K562 (cell line): ENCODE results near the gene RING1. TPM values are rescaled to one million over a fixed set of nuclear protein-coding genes. Genes with fewer than 3 reads are reported as not detected.
A peak's percentile ranks its signal among the peaks of the same experiment; 100 is the strongest.

Source experiments
- ATAC-seq: fragments of 200-7000 bp; cut with Tn5 transposase; 3 replicates; pipeline ENCODE4 v1.9.1; 2020; ENCODE audit warnings: moderate library complexity
- BruUV-seq: library from RNA; stranded (reverse); fragments of 400-500 nt; replicated peaks from 2 replicates; lab custom pipeline; 2021; lab: Mats Ljungman, UMichigan
- CTCF ChIA-PET: fragments of 300-600 bp; formaldehyde crosslinking; extraction: SDS; loops from one replicate; lab custom pipeline; 2021; ENCODE audit warnings: low intra/inter-chr PET ratio; lab: Yijun Ruan, JAX
- POLR2A ChIA-PET: fragments of 300-600, 350-650 bp; sonication (Branson Sonifier 250); formaldehyde crosslinking; extraction: SDS; loops from one replicate; lab custom pipeline; 2021; ENCODE audit warnings: antibody characterized with exemption, inconsistent platforms; lab: Yijun Ruan, JAX
- DNase-seq, 4 experiments: peaks; one replicate each; pipeline versions ENCODE4 v3.0.0 to v3.0.0-alpha.2; 2011 to 2018; ENCODE audit warnings: low spot score in 3 of 4, mixed read lengths in 3 of 4; ENCODE audit errors: extremely low read depth in 1 of 4
- FAIRE-seq: peaks from 2 replicates; lab custom pipeline; 2011; peaks lifted over from hg19 to GRCh38; lab: Jason Lieb, UNC
- H2AFZ ChIP-seq: 2 replicates; pipeline ENCODE4 v1.6.0; 2011; ENCODE audit warnings: low read depth, low read length, control low read depth, inconsistent platforms
- H3K27ac ChIP-seq: fragments of 200-600 bp; 3 replicates; pipeline ENCODE4 v1.8.0; 2011; ENCODE audit warnings: low read depth, mild to moderate bottlenecking, control low read depth, inconsistent platforms, low read length, moderate library complexity, mixed read lengths; ENCODE audit errors: extremely low read depth
- H3K27me3 ChIP-seq, 2 experiments: fragments of 300-600 bp in 1 of 2; 2 replicates in 1 of 2; 3 replicates in 1 of 2; pipeline versions ENCODE4 v1.6.0 to v1.8.0; 2011; ENCODE audit warnings: inconsistent platforms in 2 of 2, low read length in 2 of 2, mild to moderate bottlenecking in 1 of 2, mixed read lengths in 1 of 2, moderate library complexity in 1 of 2; ENCODE audit not compliant: control insufficient read depth in 2 of 2, insufficient read depth in 2 of 2
- H3K36me3 ChIP-seq: fragments of 300-600 bp; 3 replicates; pipeline ENCODE4 v1.8.0; 2011; ENCODE audit warnings: mild to moderate bottlenecking, low read length, inconsistent platforms; ENCODE audit not compliant: control insufficient read depth, insufficient read depth
- H3K4me1 ChIP-seq, 2 experiments: fragments of 200-600 bp in 1 of 2; replicated peaks in 1 of 2; 2 replicates in 1 of 2; 3 replicates in 1 of 2; pipeline versions ENCODE4 v1.5.1 to v1.8.0; 2011; ENCODE audit warnings: inconsistent platforms in 2 of 2, low read length in 2 of 2, mild to moderate bottlenecking in 1 of 2, mixed read lengths in 1 of 2, moderate library complexity in 1 of 2; ENCODE audit not compliant: control insufficient read depth in 2 of 2, insufficient read depth in 2 of 2
- H3K4me2 ChIP-seq: 2 replicates; pipeline ENCODE4 v1.6.1; 2011; ENCODE audit warnings: low read length, control low read depth, inconsistent platforms, mixed read lengths; ENCODE audit not compliant: insufficient read depth
- H3K4me3 ChIP-seq: fragments of 200-600 bp; sonication (generic), shearing (Covaris generic); 2 replicates; pipeline ENCODE4 v1.5.1; 2016; ENCODE audit warnings: control low read depth, inconsistent platforms
- H3K79me2 ChIP-seq: fragments of 200-600 bp; 3 replicates; pipeline ENCODE4 v1.8.0; 2011; ENCODE audit warnings: low read length, inconsistent platforms; ENCODE audit not compliant: control insufficient read depth, insufficient read depth
- H3K9ac ChIP-seq, 2 experiments: 2 replicates each; pipeline versions ENCODE4 v1.6.0 to v1.6.1; 2011; ENCODE audit warnings: low read depth in 2 of 2, low read length in 2 of 2, control low read depth in 1 of 2, inconsistent platforms in 1 of 2, mild to moderate bottlenecking in 1 of 2, mixed read lengths in 1 of 2; ENCODE audit not compliant: insufficient read depth in 1 of 2
- H3K9me1 ChIP-seq: one replicate; pipeline ENCODE4 v1.6.0; 2011; ENCODE audit warnings: inconsistent platforms, mild to moderate bottlenecking, low read length, moderate library complexity; ENCODE audit not compliant: control insufficient read depth, insufficient read depth
- H3K9me3 ChIP-seq: replicated peaks from 2 replicates; pipeline ENCODE4 v1.5.1; 2011; ENCODE audit warnings: low read depth, low read length, inconsistent platforms; ENCODE audit not compliant: control insufficient read depth, insufficient read depth
- H4K20me1 ChIP-seq: replicated peaks from 2 replicates; pipeline ENCODE4 v1.6.1; 2011; ENCODE audit warnings: low read length, inconsistent platforms, mixed read lengths; ENCODE audit not compliant: control insufficient read depth, insufficient read depth
- CSDE1 ChIP-seq, 2 experiments: fragments of 450-650 bp; IDR thresholded peaks; 2 replicates each; pipeline ENCODE4 v1.6.1; 2016; ENCODE audit warnings: mild to moderate bottlenecking in 1 of 2
- PPARD ChIP-seq: fragments of 250-450 bp; sonication (Bioruptor Pico); IDR thresholded peaks from 2 replicates; pipeline ENCODE4 v1.8.0; 2022; ENCODE audit warnings: inconsistent platforms, mild to moderate bottlenecking, moderate library complexity
- ZBTB8A ChIP-seq: fragments of 450-650 bp; IDR thresholded peaks from 2 replicates; pipeline ENCODE4 v1.6.1; 2018; ENCODE audit warnings: mild to moderate bottlenecking, moderate library complexity; ENCODE audit not compliant: partially characterized antibody
- WGBS: fragments of 100-300 bp; shearing (Covaris generic); methylation state at CpG from one replicate; pipeline ENCODE4 v1.1.6; 2016; ENCODE audit warnings: low coverage, mixed read lengths; ENCODE audit not compliant: insufficient coverage; ENCODE audit errors: missing lambda C conversion rate; 5-methylcytosine and 5-hydroxymethylcytosine counted together
- in situ Hi-C: fragments of 300-500 bp; cut with MboI; formaldehyde crosslinking; loops from 4 replicates; pipeline ENCODE4 v1.15.0; 2018; ENCODE audit warnings: inconsistent platforms, mixed read lengths
- intact Hi-C: fragments of 100-400 bp; cut with micrococcal nuclease; formaldehyde crosslinking; loops from 2 replicates; pipeline ENCODE4 v1.14.2; 2022
- polyA plus RNA-seq, 8 experiments: library from polyadenylated mRNA; depleted of rRNA in 4 of 8; stranded (reverse) in 5 of 8; unstranded in 3 of 8; fragments of >200 nt; fragmentation: Nextera tagmentation in 2 of 8; fragmentation: Illumina TruSeq in 1 of 8; extraction: Ambion mirVana in 2 of 8; extraction: Trizol in 1 of 8; gene quantifications; 2 replicates each; pipeline versions ENCODE4 v1.2.1 to v1.2.3, GENCODE V29; 2011 to 2014; ENCODE audit warnings: inconsistent platforms in 1 of 8, missing spikeins in 1 of 8
- total RNA-seq, 7 experiments: library from RNA; depleted of rRNA in 6 of 7; stranded (reverse); fragments of >200 nt in 6 of 7; fragmentation: Illumina TruSeq in 2 of 7; extraction: Trizol in 2 of 7; gene quantifications; 2 replicates each; pipeline versions ENCODE4 v1.2.1 to v1.2.3, GENCODE V29; 2011 to 2021; ENCODE audit warnings: low replicate concordance in 1 of 7
- TF ChIP-seq, protein P1 (sequence below): fragments of 250-450 bp; sonication (Bioruptor Pico); IDR thresholded peaks from 2 replicates; pipeline ENCODE4 v1.8.0; 2021; ENCODE audit warnings: mild to moderate bottlenecking, moderate library complexity
- TF ChIP-seq, protein P2 (sequence below), 2 experiments: IDR thresholded peaks in 1 of 2; conservative IDR thresholded peaks in 1 of 2; 2 replicates each; pipeline ENCODE4 v1.6.1; 2016; ENCODE audit warnings: low read depth in 2 of 2, mild to moderate bottlenecking in 1 of 2, missing compliant biosample characterization in 1 of 2, missing genetic modification characterization in 1 of 2, moderate library complexity in 1 of 2
- TF ChIP-seq, protein P3 (sequence below): fragments of 450-650 bp; IDR thresholded peaks from 2 replicates; pipeline ENCODE4 v1.6.1; 2017; ENCODE audit warnings: antibody characterized with exemption

RING1 gene
- total and polyA plus RNA-seq, 9 of the 15 experiments (the other 6 are each of a cell fraction or from before 2014, with no cell fraction given) = 4.2 to 59.1 (median 36.9) TPM

DNA sequence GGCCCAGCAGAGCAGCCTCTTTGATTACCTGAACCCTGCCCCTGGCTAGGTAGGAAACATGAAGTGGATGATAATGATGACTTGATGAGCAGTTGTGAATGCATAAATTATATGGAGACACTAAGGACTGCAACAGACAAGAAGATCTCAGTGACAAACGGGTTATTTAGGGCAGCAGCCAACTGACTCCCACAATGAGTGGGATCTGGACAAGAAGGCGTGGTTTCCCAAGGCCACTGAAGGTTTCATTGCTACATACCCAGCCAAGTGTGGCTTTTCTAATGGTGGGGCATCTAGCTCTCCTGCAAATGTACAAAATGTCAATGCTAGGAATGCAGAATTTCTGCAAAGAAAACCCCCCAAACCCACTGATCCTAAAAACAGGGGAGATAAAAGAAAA lies 29.4 kb downstream of the RING1 start:
- no peaks in the 10 kb centered on the region for H3K36me3 ChIP-seq
- H3K4me3 ChIP-seq = no peak overlapping the region
- no peak for DNase-seq
- H3K27ac ChIP-seq = no peak overlapping the region
- H3K79me2 ChIP-seq = no peaks in the 10 kb centered on the region
- H2AFZ ChIP-seq = no peak overlapping the region
- CTCF ChIA-PET = no interaction called here
- in situ Hi-C loops = no loop called here
- no peak for ATAC-seq
- H4K20me1 ChIP-seq = 0 out of 2 replicates have a peak, but pooled peaks cover 3% of the 10 kb centered on the region
- no peak overlapping the region for H3K4me2 ChIP-seq
- WGBS = 0% methylated on average over 2 of the region's 2 CpGs
- POLR2A ChIA-PET = interaction anchor here (0.6 to 7.1 kb wide), 3 partner anchors 11 to 1081 kb away, joined by 3 to 57 read pairs (median 3); partner anchors contain the start of genes RPS18 and VPS52
- TF ChIP-seq, protein P1, sequence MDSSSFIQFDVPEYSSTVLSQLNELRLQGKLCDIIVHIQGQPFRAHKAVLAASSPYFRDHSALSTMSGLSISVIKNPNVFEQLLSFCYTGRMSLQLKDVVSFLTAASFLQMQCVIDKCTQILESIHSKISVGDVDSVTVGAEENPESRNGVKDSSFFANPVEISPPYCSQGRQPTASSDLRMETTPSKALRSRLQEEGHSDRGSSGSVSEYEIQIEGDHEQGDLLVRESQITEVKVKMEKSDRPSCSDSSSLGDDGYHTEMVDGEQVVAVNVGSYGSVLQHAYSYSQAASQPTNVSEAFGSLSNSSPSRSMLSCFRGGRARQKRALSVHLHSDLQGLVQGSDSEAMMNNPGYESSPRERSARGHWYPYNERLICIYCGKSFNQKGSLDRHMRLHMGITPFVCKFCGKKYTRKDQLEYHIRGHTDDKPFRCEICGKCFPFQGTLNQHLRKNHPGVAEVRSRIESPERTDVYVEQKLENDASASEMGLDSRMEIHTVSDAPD (CRISPR knock-in tag) = no peak
- TF ChIP-seq, protein P2, sequence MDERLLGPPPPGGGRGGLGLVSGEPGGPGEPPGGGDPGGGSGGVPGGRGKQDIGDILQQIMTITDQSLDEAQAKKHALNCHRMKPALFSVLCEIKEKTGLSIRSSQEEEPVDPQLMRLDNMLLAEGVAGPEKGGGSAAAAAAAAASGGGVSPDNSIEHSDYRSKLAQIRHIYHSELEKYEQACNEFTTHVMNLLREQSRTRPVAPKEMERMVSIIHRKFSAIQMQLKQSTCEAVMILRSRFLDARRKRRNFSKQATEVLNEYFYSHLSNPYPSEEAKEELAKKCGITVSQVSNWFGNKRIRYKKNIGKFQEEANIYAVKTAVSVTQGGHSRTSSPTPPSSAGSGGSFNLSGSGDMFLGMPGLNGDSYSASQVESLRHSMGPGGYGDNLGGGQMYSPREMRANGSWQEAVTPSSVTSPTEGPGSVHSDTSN (CRISPR knock-in tag; IDR thresholded peaks at IDR 0.05; ENCODE audit: low read depth) = no peak
- TF ChIP-seq, protein P2 (tag; conservative IDR thresholded peaks at IDR 0.05; ENCODE audit: low read depth) = 0 out of 2 replicates have a peak, but pooled peaks have one; percentile 20
- TF ChIP-seq PPARD (CRISPR knock-in tag) (no peak), CSDE1 (IDR thresholded peaks at IDR 0.05) (no peak), ZBTB8A (no peak)
- TF ChIP-seq, protein P3, sequence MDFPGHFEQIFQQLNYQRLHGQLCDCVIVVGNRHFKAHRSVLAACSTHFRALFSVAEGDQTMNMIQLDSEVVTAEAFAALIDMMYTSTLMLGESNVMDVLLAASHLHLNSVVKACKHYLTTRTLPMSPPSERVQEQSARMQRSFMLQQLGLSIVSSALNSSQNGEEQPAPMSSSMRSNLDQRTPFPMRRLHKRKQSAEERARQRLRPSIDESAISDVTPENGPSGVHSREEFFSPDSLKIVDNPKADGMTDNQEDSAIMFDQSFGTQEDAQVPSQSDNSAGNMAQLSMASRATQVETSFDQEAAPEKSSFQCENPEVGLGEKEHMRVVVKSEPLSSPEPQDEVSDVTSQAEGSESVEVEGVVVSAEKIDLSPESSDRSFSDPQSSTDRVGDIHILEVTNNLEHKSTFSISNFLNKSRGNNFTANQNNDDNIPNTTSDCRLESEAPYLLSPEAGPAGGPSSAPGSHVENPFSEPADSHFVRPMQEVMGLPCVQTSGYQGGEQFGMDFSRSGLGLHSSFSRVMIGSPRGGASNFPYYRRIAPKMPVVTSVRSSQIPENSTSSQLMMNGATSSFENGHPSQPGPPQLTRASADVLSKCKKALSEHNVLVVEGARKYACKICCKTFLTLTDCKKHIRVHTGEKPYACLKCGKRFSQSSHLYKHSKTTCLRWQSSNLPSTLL = no peak
- intact Hi-C loops = no loop called here
- no peak for FAIRE-seq
- peaks cover 57 to 72% of the 10 kb centered on the region in 2 experiments for H3K27me3 ChIP-seq
- no peaks in the 10 kb centered on the region for H3K4me1 ChIP-seq
- H3K9ac ChIP-seq = no peak overlapping the region
- H3K9me1 ChIP-seq = no peaks in the 10 kb centered on the region
- no TSS peak for BruUV-seq
- H3K9me3 ChIP-seq = no peaks in the 10 kb centered on the region
